ENCODE measurements around the gene ITIH4. TPM values are rescaled to one million over a fixed set of nuclear protein-coding genes. Genes with fewer than 3 reads are reported as not detected.

ITIH4 gene
- total RNA-seq, 1 donor from 2014 or later = 3.6 TPM

DNA sequence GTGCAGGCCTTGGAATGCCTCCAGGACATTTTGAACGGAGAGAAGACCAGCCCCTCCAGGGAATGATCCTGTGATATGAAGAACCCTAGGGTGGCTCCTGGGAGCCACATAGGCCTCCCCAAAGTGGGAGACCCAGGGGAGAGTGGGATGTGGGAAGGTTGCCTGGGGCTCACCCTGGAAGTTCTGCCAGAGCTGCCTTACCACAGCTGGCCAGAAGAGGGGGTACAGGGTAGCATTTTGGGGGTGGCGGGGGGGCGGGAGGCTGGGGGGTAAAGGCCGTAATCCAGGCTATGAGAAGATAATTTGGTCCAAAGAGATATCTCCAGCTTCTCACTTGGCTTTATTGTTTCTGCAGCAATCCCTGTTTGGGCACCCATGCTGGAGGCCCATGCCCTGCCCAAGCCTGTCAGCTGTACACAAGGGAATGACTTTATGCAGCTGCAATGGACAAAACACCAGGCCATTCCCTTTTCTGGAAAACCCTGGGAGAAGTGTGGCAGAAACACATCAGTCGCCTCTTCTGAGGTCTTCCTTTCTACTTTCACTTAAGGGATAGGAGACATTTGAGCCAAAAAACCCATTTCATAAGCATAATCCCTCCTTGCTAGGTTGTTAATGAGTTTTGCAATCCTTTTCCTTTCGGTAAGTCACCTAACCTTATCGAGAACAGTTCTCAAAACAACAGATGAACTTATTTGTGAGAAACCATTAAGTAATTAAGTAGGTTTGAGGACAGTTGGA lies 15.4 kb upstream of the ITIH4 start:
- intact Hi-C loops (cut with micrococcal nuclease) = no loop called here
- no peaks in the 10 kb centered on the region for H3K36me3 Mint-ChIP-seq (ENCODE audit: low read depth)
- H3K27me3 Mint-ChIP-seq (ENCODE audit: low read depth) = no peaks in the 10 kb centered on the region

DNA sequence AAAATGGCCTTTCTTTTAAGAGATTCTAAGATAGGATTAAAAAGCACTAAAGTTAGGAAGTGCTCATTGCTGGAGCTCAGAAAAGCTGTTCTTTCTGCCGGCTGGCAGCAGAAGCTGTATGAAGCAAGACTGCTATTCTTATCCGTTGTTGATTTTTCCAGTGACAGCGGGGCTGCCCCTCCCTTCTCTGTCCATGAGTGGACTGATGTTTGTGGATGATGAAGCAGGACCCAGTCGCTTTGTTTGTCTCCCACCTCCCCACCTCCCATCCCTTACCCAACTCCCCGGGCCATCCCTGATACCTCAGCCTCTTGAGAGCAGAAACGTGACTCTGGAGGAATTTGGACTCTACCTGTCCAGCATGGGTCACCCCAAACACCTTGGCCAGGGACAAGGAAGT lies 14.7 kb upstream of the ITIH4 start:
- DNase-seq (ENCODE audit: low spot score) = no peak
- H3K36me3 Mint-ChIP-seq (ENCODE audit: low read depth) = no peaks in the 10 kb centered on the region
- H3K27ac Mint-ChIP-seq = no peak overlapping the region
- H3K4me1 Mint-ChIP-seq (ENCODE audit: low read depth) = no peaks in the 10 kb centered on the region
- H3K9me3 Mint-ChIP-seq = no peaks in the 10 kb centered on the region
- H3K27me3 Mint-ChIP-seq (ENCODE audit: low read depth) = no peaks in the 10 kb centered on the region
- intact Hi-C loops (cut with micrococcal nuclease) = no loop called here
- H3K4me3 Mint-ChIP-seq (ENCODE audit: low read depth) = no peak overlapping the region

More for the DNA sequence above, 15.4 kb upstream of the ITIH4 start:
- DNase-seq (ENCODE audit: low spot score) = no peak
- Mint-ChIP-seq H3K4me3 (ENCODE audit: low read depth) (no peak overlapping the region), H3K27ac (no peak overlapping the region), H3K9me3 (no peaks in the 10 kb centered on the region), H3K4me1 (ENCODE audit: low read depth) (no peaks in the 10 kb centered on the region)

DNA sequence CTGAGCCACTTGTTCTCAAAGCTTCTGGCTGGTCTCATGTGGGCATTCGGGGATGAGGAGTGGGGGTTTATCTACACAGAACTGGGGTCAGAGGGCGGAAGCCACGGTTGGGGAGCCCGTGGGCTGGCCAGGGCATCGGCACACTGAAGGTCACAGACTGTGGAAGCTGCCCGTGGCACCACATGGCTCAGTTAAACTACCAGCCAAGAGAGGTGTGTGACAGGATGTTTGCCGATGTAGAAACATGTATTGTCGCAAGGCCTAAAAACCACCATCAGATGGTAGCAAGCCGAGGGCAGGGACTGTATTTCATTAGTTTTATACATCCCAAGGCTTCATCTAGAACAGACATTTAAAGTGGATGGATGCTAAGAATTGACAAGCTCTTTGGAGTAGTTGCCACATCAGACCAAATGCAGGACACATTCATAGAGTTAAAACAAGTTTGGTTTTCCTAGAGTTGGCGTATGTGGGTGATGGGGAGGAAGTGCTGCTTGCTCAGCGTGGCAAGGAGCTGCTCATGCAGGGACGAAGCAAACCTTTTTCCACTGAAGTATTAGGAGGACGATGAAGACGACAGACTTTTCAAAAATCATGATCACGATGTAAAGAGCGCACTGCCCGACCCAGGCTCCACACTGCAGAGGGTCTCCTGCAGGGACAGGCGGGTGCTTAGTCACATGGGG lies 14.0 kb upstream of the ITIH4 start:
- Mint-ChIP-seq H3K36me3 (ENCODE audit: low read depth) (no peaks in the 10 kb centered on the region), H3K4me3 (ENCODE audit: low read depth) (no peak overlapping the region), H3K9me3 (no peaks in the 10 kb centered on the region), H3K4me1 (ENCODE audit: low read depth) (peaks cover 2% of the 10 kb centered on the region), H3K27me3 (ENCODE audit: low read depth) (no peaks in the 10 kb centered on the region), H3K27ac (no peak overlapping the region)
- no peak for DNase-seq (ENCODE audit: low spot score)
- intact Hi-C loops (cut with micrococcal nuclease) = no loop called here

DNA sequence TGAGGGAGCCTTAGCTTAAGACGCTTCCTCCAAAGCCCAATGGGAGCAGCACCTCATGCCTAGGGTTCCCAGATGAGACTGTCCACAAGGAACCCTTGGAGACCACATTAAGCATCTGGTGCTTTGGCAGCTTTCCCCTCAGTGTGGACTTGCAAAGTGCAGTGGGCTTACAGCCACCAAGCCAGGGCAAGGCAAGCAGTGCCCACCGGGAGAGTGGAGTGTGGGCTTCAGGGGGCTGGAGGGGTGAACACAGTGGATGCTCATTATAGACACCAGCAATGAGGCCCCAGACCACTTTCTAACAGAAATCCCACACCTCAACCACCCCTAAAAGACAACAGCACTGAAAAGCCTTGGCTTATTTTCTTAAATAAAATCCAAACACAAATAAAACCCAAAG lies 13.4 kb upstream of the ITIH4 start:
- Mint-ChIP-seq H3K4me3 (ENCODE audit: low read depth) (no peak overlapping the region), H3K9me3 (no peaks in the 10 kb centered on the region), H3K36me3 (ENCODE audit: low read depth) (no peaks in the 10 kb centered on the region), H3K27ac (no peak overlapping the region), H3K27me3 (ENCODE audit: low read depth) (no peaks in the 10 kb centered on the region), H3K4me1 (ENCODE audit: low read depth) (peaks cover 7% of the 10 kb centered on the region)
- intact Hi-C loops (cut with micrococcal nuclease) = no loop called here
- DNase-seq (ENCODE audit: low spot score) = no peak

DNA sequence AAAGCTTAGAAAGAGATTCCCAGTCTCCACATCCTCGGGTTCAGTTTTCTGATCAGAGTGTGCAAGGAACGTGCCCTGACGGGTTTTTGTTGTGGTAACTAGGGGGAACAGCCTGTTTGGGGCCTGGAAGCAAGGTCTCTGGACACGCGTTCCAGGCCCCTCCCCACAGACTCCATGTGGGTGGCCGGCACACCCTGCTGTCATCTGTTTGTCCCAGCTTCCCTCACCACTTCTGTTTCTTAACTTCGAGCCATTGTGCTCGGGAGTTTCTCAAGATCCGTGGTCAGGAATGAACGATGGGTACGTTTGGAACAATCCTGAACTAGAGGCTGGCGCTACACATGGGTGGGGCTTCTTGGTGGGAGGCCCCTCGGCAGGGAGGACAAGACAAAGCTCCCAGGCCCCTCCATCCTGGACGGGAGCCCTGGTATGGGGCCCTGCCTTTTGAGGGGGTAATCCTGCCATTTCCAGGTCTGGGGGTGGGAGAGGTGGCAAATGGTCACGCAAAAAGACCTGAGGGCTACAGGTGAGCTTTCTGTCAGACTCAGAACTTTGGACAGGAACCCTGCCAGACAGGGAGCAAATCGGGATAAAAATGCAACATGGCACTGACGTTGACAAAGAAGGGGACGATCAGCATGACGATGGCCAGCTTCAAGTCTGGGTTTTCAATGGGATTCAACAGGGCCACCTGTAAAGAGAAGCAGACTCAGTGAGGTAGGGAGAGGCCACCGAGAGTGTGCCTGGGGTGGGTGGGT lies 12.8 kb upstream of the ITIH4 start:
- H3K36me3 Mint-ChIP-seq (ENCODE audit: low read depth) = no peaks in the 10 kb centered on the region
- peaks cover 11% of the 10 kb centered on the region for H3K4me1 Mint-ChIP-seq (ENCODE audit: low read depth)
- H3K27ac Mint-ChIP-seq = no peak overlapping the region
- no peak overlapping the region for H3K4me3 Mint-ChIP-seq (ENCODE audit: low read depth)
- H3K9me3 Mint-ChIP-seq = no peaks in the 10 kb centered on the region
- intact Hi-C loops (cut with micrococcal nuclease) = no loop called here
- DNase-seq (ENCODE audit: low spot score) = no peak
- no peaks in the 10 kb centered on the region for H3K27me3 Mint-ChIP-seq (ENCODE audit: low read depth)

DNA sequence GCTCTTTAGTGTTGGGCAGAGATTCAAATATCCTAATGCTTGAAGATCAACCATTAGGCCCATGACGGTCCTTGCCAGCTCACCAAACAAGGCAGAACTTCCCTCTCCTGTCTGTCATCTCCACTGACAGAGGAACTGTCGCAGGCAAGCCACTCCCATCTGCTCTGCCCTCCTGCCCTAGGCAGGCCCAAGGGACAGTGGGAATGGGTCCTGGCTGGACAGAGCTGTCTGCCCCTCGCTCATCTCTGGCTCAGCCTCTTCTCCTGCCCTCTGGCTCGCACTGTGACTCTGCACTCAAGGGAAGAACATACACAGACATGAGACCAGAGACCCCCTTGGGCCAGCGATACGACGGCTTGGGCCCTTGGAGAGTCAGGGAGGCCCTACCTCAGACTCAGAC lies 12.0 kb upstream of the ITIH4 start:
- DNase-seq (ENCODE audit: low spot score) = no peak
- Mint-ChIP-seq H3K4me3 (ENCODE audit: low read depth) (no peak overlapping the region), H3K9me3 (no peaks in the 10 kb centered on the region), H3K4me1 (ENCODE audit: low read depth) (peaks cover 15% of the 10 kb centered on the region), H3K36me3 (ENCODE audit: low read depth) (no peaks in the 10 kb centered on the region), H3K27ac (no peak overlapping the region), H3K27me3 (ENCODE audit: low read depth) (no peaks in the 10 kb centered on the region)
- intact Hi-C loops (cut with micrococcal nuclease) = no loop called here

DNA sequence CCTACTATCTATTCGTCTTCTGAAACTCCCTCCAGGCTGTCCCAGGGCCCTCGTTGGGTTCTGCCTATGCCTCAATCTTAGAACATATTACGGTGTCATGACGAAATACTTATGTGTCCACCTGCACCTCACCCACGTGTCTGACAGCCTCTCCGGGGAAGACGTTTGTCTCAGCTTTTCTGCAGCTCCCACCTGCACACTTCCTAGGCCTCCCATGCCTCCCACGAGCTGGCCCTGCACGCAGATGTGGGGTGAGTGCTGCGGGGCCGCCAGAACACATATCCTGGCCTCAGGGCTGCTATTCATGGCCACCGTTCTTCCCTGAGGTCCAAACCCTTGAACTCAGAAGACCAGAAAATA lies 11.5 kb upstream of the ITIH4 start:
- Mint-ChIP-seq H3K4me1 (ENCODE audit: low read depth) (peaks cover 15% of the 10 kb centered on the region), H3K9me3 (no peaks in the 10 kb centered on the region)
- intact Hi-C loops (cut with micrococcal nuclease) = no loop called here

DNA sequence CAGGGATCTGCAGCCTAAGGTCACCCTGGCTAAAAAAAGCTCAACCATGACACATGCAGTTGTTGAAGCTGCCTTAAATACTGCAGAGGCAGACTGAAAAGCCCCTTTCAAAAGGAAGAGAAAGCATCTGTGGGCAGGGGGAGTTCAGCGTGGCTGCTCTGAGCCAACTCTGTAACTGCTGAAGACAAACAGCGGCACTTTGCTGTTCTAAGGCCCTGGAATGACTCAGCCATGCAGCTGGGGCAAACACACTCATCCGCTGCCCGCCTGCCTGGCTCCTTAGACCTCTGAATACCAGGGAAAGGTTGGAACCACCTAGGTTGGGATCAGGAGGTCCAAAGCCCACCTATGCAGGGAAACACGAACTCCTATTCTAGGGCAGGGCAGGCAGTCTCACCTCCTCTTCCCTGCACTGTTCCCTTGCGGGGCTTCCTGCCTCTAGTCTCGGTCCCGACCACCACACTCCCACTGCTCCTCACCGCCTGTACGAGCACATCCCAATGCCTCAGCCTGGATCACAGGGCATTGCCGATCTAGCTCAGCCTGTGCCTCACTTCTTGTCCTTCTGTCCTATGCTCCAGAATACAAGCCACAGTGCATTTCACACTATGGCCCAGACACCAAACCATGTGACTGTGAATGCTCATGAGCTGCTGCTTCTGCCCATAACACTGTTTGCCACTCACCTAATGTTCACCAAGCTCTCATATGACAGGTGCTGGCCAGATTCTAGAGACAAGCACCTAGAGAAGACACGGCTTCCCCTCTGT lies 10.9 kb upstream of the ITIH4 start:
- intact Hi-C loops (cut with micrococcal nuclease) = no loop called here
- H3K9me3 Mint-ChIP-seq = no peaks in the 10 kb centered on the region
- no peaks in the 10 kb centered on the region for H3K27me3 Mint-ChIP-seq (ENCODE audit: low read depth)
- no peak overlapping the region for H3K4me3 Mint-ChIP-seq (ENCODE audit: low read depth)
- no peak for DNase-seq (ENCODE audit: low spot score)
- peaks cover 18% of the 10 kb centered on the region for H3K4me1 Mint-ChIP-seq (ENCODE audit: low read depth)
- H3K27ac Mint-ChIP-seq = no peak overlapping the region
- H3K36me3 Mint-ChIP-seq (ENCODE audit: low read depth) = no peaks in the 10 kb centered on the region

More for the DNA sequence above, 11.5 kb upstream of the ITIH4 start:
- Mint-ChIP-seq H3K27ac (no peak overlapping the region), H3K36me3 (ENCODE audit: low read depth) (no peaks in the 10 kb centered on the region), H3K27me3 (ENCODE audit: low read depth) (no peaks in the 10 kb centered on the region), H3K4me3 (ENCODE audit: low read depth) (no peak overlapping the region)
- DNase-seq (ENCODE audit: low spot score) = no peak

DNA sequence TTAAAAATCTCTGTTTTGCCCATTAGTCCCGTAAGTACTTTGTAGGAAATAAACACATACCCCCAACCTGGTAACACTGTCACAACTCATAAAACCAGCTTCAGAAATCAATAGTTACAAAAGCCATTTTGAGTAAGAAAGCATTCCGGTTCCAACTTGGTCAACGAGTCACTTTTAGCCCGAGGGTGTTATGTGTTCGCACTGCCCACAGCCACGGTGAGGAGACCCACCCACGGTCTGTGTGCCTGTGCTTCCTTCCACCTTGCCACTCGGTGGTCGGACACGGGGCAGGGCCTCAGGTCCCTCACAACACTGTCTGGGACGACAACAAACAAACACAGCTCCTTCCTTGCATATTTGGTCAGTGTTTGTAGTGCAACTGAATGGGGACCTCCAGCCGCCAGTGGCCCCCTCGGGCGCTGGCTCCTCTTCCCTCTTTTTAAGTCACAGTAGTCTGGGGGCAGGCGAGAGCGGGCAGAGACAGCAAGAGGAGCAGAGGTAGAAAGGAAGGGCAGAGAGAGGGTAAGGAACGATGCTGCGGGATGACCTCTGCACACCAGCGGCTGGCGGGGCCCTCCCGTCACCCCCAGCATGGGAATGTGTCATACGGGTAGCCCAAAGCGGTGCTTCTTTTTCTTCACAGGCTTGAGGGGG lies 9.5 kb upstream of the ITIH4 start:
- no peaks in the 10 kb centered on the region for H3K9me3 Mint-ChIP-seq
- H3K4me1 Mint-ChIP-seq (ENCODE audit: low read depth) = peaks cover 18% of the 10 kb centered on the region
- no peak overlapping the region for H3K27ac Mint-ChIP-seq
- no peaks in the 10 kb centered on the region for H3K27me3 Mint-ChIP-seq (ENCODE audit: low read depth)
- no peak overlapping the region for H3K4me3 Mint-ChIP-seq (ENCODE audit: low read depth)
- no peaks in the 10 kb centered on the region for H3K36me3 Mint-ChIP-seq (ENCODE audit: low read depth)
- intact Hi-C loops (cut with micrococcal nuclease) = no loop called here
- DNase-seq (ENCODE audit: low spot score) = no peak

DNA sequence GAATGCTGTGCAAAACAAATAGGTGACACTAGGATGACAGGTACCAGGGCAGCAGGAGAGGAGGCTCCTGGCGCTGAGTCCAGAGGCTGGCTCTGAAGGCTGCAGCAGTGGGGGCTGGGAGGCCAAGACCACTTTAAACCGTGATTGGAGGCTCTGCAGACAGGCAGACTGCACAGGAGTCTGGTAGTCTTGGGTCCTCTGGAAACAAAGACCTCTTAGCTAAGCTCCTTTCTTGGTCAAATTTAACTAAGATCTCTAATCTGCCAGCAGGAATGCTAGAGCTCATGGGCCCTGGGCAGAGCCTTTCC lies 8.8 kb upstream of the ITIH4 start:
- Mint-ChIP-seq H3K27me3 (ENCODE audit: low read depth) (no peaks in the 10 kb centered on the region), H3K4me3 (ENCODE audit: low read depth) (no peak overlapping the region), H3K4me1 (ENCODE audit: low read depth) (peaks cover 18% of the 10 kb centered on the region), H3K27ac (no peak overlapping the region), H3K36me3 (ENCODE audit: low read depth) (no peaks in the 10 kb centered on the region), H3K9me3 (no peaks in the 10 kb centered on the region)
- intact Hi-C loops (cut with micrococcal nuclease) = no loop called here
- DNase-seq (ENCODE audit: low spot score) = no peak

DNA sequence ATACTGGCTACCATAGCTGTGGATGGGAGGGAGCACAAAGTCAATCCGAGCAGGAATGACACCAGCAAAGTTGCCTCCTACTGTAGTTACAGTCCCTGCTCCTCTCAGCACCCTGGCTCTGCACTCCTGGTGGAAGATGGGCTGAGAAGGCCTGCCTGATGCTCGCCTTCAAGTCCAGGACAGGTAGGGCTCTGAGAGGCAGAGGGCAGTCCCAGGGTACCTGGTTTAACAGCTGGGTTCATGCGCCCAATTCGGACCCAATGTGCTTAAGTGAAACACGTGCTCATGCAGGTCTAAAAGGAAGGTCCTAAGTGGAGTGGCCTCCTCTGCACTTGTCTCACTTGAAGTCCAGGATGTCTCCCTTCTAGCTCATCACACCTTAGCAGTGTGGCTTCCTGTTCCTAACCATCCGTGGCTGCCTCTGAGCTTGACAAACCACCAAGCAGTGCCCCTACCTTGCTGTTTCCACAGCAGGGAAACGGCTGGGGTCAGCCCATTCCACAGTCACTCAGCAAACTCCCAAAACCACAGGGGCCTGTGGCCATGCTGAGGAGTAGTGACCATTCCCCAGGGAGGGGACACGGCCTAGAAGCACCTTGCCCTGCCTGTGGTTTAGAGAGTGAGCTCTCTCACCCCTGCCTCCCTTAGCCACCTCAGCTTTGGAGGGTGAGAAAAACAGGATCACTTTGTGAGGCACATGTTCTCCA lies 8.2 kb upstream of the ITIH4 start:
- H3K27ac Mint-ChIP-seq = no peak overlapping the region
- H3K4me3 Mint-ChIP-seq (ENCODE audit: low read depth) = no peak overlapping the region
- no peaks in the 10 kb centered on the region for H3K36me3 Mint-ChIP-seq (ENCODE audit: low read depth)
- no peaks in the 10 kb centered on the region for H3K9me3 Mint-ChIP-seq
- intact Hi-C loops (cut with micrococcal nuclease) = no loop called here
- peaks cover 18% of the 10 kb centered on the region for H3K4me1 Mint-ChIP-seq (ENCODE audit: low read depth)
- no peak for DNase-seq (ENCODE audit: low spot score)
- no peaks in the 10 kb centered on the region for H3K27me3 Mint-ChIP-seq (ENCODE audit: low read depth)

DNA sequence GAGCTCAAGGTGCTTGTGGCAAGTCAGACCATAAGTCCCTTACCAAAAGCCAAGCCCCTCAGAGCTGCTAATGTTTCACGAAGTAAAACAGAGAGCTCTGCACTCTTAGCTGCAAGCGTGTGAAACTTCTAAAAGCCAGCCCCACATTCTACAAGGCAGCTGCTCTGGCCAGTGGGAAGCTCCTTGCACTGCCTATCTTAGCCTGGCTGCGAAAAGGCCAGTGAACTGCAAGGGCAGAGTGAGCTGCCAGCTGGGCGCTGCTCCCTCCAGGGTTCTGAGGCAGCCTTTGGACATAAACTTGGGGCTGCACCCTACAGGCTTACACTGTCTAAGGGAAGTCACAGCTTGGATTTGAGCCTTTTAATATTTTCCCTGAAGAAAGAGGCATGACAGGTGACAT lies 6.5 kb upstream of the ITIH4 start:
- Mint-ChIP-seq H3K36me3 (ENCODE audit: low read depth) (no peaks in the 10 kb centered on the region), H3K4me3 (ENCODE audit: low read depth) (no peak overlapping the region), H3K9me3 (no peaks in the 10 kb centered on the region), H3K4me1 (ENCODE audit: low read depth) (peaks cover 18% of the 10 kb centered on the region), H3K27ac (no peak overlapping the region), H3K27me3 (ENCODE audit: low read depth) (no peaks in the 10 kb centered on the region)
- intact Hi-C loops (cut with micrococcal nuclease) = no loop called here
- no peak for DNase-seq (ENCODE audit: low spot score)

All from activated T-helper 2 cell treated with anti-CD3 and anti-CD28 coated beads, Interferon-gamma antibody, Interleukin-2, Interleukin-4, amounts not matched to agents 10 μg/mL and 5 μg/mL and 100 μg/mL, durations not matched to agents 14 hours and 24 hours and 36 hours (primary cell).